Prostate gland (tissue), 2 donors: Measurements from ENCODE around the gene CNNM1.

Experiments used
- POLR2A ChIP-seq: fragments of 450-650 bp; IDR thresholded peaks from one replicate; pipeline ENCODE4 v1.6.1; 2016; ENCODE audit warnings: antibody characterized with exemption, mild to moderate bottlenecking
- TF ChIP-seq, protein P1 (sequence below), 4 experiments: fragments of 200-600 bp in 2 of 4; fragments of 450-650 bp in 2 of 4; sonication (generic) in 2 of 4; IDR thresholded peaks; 1 replicate in 3 of 4; 2 replicates in 1 of 4; pipeline ENCODE4 v1.5.1; 2016 to 2019; ENCODE audit warnings: antibody characterized with exemption in 4 of 4, mild to moderate bottlenecking in 2 of 4, moderate library complexity in 2 of 4

DNA sequence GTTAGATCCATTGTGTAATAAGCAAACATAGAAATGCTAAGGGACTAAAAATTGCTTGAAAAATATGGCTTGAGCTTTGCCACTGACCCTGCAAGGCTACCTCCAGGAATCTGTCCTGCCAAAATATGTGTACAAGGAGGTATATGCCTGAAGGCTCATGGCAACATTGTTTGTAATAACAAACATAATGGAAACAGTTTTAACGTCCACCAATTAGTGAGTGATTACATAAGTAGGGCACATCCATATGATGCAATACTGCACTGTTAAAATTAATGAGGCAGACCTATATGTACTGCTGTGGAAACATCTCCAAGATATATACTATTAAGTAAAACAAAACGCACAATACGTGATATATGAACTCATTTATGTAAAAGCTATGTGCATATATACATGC lies 114.3 kb downstream of the CNNM1 start:
- TF ChIP-seq POLR2A, result no peak
- TF ChIP-seq, protein P1, sequence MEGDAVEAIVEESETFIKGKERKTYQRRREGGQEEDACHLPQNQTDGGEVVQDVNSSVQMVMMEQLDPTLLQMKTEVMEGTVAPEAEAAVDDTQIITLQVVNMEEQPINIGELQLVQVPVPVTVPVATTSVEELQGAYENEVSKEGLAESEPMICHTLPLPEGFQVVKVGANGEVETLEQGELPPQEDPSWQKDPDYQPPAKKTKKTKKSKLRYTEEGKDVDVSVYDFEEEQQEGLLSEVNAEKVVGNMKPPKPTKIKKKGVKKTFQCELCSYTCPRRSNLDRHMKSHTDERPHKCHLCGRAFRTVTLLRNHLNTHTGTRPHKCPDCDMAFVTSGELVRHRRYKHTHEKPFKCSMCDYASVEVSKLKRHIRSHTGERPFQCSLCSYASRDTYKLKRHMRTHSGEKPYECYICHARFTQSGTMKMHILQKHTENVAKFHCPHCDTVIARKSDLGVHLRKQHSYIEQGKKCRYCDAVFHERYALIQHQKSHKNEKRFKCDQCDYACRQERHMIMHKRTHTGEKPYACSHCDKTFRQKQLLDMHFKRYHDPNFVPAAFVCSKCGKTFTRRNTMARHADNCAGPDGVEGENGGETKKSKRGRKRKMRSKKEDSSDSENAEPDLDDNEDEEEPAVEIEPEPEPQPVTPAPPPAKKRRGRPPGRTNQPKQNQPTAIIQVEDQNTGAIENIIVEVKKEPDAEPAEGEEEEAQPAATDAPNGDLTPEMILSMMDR (IDR thresholded peaks at IDR 0.05), result no peak
